ENCODE measurements around the gene TSPAN31.

DNA sequence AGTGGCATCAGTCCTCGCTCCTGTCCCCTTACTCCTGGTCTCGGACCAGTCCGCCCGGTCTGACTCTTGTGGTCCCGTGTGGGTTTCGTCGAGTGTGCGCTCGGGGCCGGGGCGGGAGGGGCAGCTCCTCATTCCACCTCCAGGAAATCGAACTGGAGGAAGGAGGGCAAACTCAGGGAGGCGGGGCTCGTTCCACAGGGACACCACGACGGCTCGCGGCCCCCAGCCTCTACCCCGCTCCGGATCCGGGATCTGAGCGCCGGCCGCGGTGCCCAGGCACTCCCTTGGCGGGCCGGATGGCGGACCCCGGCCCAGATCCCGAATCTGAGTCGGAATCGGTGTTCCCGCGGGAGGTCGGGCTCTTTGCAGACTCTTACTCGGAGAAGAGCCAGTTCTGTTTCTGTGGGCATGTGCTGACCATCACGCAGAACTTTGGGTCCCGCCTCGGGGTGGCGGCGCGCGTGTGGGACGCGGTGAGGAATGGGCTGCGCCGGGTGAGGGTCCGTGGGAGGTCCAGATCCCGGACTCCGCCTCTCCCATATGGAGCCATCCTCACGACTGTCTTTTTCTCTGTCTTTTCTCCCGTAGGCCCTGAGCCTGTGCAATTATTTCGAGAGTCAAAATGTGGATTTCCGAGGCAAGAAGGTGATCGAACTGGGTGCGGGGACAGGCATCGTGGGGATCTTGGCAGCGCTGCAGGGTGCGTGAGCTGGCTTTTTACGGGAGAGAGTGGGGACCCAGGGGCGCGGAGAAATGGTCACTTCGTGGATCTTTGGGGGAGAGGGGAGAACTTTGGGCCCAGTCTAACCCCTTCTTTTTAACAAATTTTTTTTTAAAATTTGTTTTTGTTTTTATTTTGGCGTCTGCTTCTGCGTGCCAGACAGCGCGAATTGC is 27.8 kb downstream of the TSPAN31 start, which contains the start of gene EEF1AKMT3:
- TF ChIP-seq, protein P1, sequence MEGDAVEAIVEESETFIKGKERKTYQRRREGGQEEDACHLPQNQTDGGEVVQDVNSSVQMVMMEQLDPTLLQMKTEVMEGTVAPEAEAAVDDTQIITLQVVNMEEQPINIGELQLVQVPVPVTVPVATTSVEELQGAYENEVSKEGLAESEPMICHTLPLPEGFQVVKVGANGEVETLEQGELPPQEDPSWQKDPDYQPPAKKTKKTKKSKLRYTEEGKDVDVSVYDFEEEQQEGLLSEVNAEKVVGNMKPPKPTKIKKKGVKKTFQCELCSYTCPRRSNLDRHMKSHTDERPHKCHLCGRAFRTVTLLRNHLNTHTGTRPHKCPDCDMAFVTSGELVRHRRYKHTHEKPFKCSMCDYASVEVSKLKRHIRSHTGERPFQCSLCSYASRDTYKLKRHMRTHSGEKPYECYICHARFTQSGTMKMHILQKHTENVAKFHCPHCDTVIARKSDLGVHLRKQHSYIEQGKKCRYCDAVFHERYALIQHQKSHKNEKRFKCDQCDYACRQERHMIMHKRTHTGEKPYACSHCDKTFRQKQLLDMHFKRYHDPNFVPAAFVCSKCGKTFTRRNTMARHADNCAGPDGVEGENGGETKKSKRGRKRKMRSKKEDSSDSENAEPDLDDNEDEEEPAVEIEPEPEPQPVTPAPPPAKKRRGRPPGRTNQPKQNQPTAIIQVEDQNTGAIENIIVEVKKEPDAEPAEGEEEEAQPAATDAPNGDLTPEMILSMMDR (IDR thresholded peaks at IDR 0.05): peak in 1 of 3 experiments; percentile 12
- TF ChIP-seq POLR2A (IDR thresholded peaks at IDR 0.05): no peak
